GM12873 (cell line): Measurements from ENCODE around the gene CDK19.

Experiments
- TF ChIP-seq, protein P1 (sequence below): IDR thresholded peaks from 2 replicates; pipeline ENCODE4 v1.5.1; 2012; ENCODE audit warnings: low read depth, mild to moderate bottlenecking, moderate library complexity, low read length, control low read depth; ENCODE audit not compliant: insufficient read depth; ENCODE audit errors: missing control alignments

The CDK19 gene

GRCh38 chr6:110662490-110663211 lies 152.6 kb downstream of the CDK19 start:
- TF ChIP-seq, protein P1, sequence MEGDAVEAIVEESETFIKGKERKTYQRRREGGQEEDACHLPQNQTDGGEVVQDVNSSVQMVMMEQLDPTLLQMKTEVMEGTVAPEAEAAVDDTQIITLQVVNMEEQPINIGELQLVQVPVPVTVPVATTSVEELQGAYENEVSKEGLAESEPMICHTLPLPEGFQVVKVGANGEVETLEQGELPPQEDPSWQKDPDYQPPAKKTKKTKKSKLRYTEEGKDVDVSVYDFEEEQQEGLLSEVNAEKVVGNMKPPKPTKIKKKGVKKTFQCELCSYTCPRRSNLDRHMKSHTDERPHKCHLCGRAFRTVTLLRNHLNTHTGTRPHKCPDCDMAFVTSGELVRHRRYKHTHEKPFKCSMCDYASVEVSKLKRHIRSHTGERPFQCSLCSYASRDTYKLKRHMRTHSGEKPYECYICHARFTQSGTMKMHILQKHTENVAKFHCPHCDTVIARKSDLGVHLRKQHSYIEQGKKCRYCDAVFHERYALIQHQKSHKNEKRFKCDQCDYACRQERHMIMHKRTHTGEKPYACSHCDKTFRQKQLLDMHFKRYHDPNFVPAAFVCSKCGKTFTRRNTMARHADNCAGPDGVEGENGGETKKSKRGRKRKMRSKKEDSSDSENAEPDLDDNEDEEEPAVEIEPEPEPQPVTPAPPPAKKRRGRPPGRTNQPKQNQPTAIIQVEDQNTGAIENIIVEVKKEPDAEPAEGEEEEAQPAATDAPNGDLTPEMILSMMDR = no peak

DNA sequence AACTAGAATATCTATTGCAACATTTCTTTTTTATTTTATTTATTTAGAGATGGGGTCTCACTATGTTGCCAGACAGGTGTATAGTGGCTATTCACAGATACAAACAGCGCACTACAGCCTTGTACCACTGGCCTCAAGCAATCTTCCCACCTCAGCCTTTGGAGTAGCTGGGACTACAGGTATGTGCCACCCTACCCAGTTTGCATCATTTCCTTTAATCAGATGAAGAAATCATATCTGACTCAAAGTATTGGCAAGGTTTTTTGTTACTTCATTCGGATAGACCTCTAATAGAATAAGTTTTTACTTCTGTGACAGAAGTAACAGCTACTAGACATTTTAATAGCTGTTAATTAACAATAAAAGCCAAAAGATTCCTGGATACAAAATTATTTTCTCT lies 153.9 kb downstream of the CDK19 start:
- TF ChIP-seq, protein P1 = no peak

GRCh38 chr6:110660066-110660655 lies 155.1 kb downstream of the CDK19 start:
- TF ChIP-seq, protein P1 = no peak

DNA sequence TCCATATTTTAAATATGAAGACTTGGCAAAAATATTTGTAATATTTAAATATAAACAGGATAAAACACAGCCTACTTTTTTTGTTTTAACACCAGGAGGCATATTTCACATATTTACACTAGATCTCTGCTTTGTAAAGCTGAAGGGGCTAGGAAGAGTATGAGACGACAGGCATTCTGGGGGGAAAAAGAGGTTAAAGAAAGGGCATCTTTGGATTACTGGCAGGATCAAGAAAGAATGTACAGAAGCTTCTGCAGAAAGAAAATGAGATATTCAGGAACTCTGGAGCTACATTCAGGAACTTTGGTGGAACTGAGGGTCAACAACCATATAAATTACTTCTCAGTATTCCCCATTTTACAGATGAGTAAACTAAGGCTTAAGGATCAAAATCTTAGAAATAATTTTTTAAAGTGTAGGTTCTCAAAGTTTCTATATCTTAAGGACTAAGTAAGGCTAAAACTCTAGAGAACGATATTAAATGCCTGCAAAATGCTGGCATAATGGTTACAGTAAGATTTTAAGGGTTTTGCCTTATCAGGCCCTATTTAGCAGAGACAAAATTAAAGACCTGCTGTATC lies 156.5 kb downstream of the CDK19 start:
- TF ChIP-seq, protein P1 = no peak

GRCh38 chr6:110656492-110656891 lies 158.8 kb downstream of the CDK19 start:
- TF ChIP-seq, protein P1 = no peak

DNA sequence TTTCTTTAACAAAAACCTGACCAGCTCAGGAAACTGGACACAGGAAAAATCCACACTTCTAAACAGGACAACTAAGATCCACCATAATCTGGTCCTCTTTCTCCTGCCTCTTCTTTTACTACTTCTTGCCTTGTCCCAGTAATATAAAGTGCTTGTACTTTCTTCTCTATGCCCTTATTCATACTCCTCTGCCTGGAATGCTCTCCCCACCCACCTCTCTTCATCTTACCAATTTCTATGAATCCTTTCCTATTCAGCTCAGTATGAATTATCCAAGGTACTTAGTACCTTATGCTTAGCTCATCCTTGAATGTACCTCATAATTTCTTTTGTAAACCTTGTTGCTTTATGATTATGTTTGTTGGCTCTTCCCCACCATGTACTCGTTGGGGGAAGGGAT lies 159.4 kb downstream of the CDK19 start:
- TF ChIP-seq, protein P1 = no peak

DNA sequence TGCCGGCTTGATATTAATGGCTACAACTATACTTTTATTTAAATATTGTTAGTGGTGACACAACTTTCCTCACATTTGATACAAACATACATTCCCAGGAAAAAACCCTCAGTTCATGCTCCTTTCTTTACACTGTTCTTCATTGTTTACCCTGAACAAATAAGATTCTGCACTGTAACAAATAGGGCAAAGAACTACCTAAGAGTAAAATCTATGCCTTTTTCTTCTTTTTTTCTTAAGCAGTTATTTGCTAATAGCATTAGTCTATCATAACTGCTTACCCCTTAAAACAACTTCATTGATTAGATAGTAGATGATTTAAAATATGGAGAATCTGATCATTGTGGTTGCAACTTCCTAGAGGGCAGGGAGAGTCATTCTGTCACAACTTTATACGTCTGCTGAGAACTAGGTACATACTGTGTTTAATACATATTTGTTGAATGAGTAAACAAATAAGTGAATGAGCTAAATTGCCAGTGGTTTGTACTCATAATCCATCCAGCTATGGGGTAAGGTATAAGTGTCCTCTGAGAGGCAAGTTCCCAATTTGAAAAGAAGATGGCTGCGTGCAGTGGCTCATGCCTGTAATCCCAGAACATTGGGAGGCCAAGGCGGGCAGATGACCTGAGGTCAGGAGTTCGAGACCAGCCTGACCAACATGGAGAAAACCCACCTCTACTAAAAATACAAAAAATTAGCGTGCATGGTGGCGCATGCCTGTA lies 161.0 kb downstream of the CDK19 start:
- TF ChIP-seq, protein P1 = no peak
